HFF-Myc (cell line): Measurements from ENCODE around the gene IFI30.

Experiments
- DNase-seq: peaks from one replicate; pipeline ENCODE4 v3.0.0-alpha.2; 2011; ENCODE audit warnings: low read depth; ENCODE audit errors: extremely low read depth
- H3K4me3 ChIP-seq: replicated peaks from 2 replicates; pipeline ENCODE4 v1.5.1; 2011; ENCODE audit warnings: low read depth, mild to moderate bottlenecking, control low read depth, low read length
- CTCF ChIP-seq: IDR thresholded peaks from 2 replicates; pipeline ENCODE4 v1.5.1; 2012; ENCODE audit warnings: mild to moderate bottlenecking, low read depth, low read length, control low read depth; ENCODE audit errors: missing control alignments

The IFI30 gene

GRCh38 chr19:18224525-18225354 lies 51.1 kb downstream of the IFI30 start:
- peak; percentile 97 for DNase-seq
- TF ChIP-seq CTCF, result no peak
- peak overlapping the region; percentile 27 for H3K4me3 ChIP-seq

- no peak for TF ChIP-seq CTCF
- no peak for DNase-seq
- no peak overlapping the region for H3K4me3 ChIP-seq
Observed at GRCh38 chr19:18225355-18225701, 51.7 kb downstream of the IFI30 start.

DNA sequence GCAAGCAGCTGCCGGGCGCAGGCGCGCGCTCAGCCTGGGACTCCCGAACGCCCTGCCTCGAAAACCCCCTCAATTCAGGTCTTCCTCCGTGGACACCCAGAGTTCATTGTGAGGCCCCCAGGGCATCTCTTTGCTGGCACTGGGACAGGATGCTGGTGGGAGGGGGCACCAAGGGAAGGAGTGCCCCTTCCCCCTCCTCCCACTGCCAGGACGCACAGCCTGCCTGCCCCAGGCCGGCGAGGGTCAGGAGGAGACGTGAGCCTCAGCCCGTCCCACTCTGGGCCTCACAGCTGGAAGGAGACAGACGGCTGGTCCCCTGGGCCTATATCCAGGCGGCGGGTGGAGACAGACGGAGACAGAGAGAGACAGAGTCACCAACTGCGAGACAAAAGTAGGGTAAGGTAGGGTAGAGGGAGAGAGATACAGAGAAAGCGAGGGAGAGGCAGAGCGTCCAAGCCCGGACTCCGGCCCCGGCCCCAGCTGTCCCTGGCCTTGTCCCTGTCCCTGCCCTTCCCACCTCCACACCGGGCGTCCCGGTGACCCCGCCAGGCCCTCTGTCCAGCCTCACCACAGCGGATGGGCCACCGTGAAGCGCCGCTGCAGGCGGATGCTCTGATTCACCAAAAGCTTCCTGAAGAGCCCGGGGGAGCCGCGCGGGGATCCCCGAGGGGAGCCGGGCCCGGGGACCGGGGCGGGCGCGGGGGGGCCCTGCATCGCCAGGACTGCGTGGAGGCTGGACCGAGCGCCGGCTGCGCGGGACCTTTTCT lies 52.3 kb downstream of the IFI30 start, which contains the start of gene PDE4C:
Gene PDE4C, minus strand, starts transcription at position 737 of the 767 bp plus-strand sequence. Its CDS starts 23 bp downstream, at position 714.
- no peak for DNase-seq
- no peak within 1 kb of the TSS for H3K4me3 ChIP-seq
- no peak for TF ChIP-seq CTCF

DNA sequence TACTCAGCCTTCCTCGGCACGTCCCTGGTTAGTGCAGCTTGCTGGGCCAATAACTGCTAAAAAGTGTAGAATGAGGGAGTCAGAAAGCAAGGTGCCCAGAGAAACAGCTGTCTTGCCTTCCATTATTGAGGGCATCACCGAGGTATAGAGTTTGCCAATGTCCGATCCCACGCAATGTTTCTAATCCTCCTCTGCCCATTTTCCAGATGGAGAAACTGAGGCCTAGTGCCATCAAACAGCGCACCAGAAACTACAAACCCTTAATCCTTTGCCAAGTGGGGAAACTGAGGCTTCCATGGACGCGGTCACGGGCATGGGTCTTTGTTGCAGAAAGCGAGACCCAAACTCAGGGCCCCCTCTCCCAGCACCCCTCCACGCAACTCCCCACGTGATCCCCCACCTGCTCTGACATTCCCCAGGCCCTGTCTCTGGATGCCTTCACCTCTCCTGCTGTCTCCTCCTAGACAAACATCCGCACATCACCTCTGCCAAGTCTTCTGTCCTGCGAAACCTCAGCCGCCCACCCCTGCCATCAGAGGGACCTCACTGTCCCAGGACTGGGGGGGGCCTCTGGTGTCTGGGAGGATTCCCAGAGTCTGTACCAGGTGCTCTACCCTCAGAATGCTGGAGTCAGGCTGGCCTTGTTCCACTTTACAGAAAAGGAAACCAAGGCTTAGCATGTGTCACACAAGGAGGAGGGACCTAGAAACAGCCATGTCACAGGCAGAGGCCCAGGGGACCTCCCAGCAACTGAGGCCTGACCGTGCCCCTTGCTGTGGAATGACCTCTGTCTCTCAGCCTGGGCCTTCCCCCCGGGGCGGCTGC lies 53.6 kb downstream of the IFI30 start:
- no peak for TF ChIP-seq CTCF
- no peak for DNase-seq
- H3K4me3 ChIP-seq, result no peak overlapping the region
